CD14-positive monocyte (primary cell): Measurements from ENCODE around the gene CIB4. TPM values are rescaled to one million over a fixed set of nuclear protein-coding genes. Genes with fewer than 3 reads are reported as not detected.

Experiments
- DNase-seq, 3 donors: peaks; one replicate each; pipeline ENCODE4 v3.0.0-alpha.2; 2011 to 2022
- H2AFZ ChIP-seq: 2 replicates; pipeline ENCODE4 v1.6.0; 2012; ENCODE audit warnings: mild to moderate bottlenecking, low read depth, low read length, inconsistent platforms; ENCODE audit not compliant: insufficient read depth, poor library complexity, severe bottlenecking
- H3K27ac ChIP-seq, 2 donors: 1 replicate in 1 of 2; 2 replicates in 1 of 2; pipeline ENCODE4 v1.5.1; 2012 to 2013; ENCODE audit warnings: low read length in 2 of 2, control low read depth in 1 of 2, inconsistent platforms in 1 of 2, low read depth in 1 of 2, mild to moderate bottlenecking in 1 of 2
- H3K27me3 ChIP-seq, 2 donors: one replicate each; pipeline versions ENCODE4 v1.6.0 to v1.6.1; 2011 to 2013; ENCODE audit warnings: low read length in 2 of 2; ENCODE audit not compliant: control insufficient read depth in 2 of 2, insufficient read depth in 2 of 2
- H3K36me3 ChIP-seq, 2 donors: replicated peaks in 1 of 2; 1 replicate in 1 of 2; 2 replicates in 1 of 2; pipeline versions ENCODE4 v1.5.1 to v1.6.1; 2012 to 2013; ENCODE audit warnings: low read length in 2 of 2, control low read depth in 1 of 2, inconsistent platforms in 1 of 2, mild to moderate bottlenecking in 1 of 2; ENCODE audit not compliant: insufficient read depth in 2 of 2, control insufficient read depth in 1 of 2
- H3K4me1 ChIP-seq, 2 donors: 1 replicate in 1 of 2; 2 replicates in 1 of 2; pipeline versions ENCODE4 v1.5.1 to v1.6.1; 2012 to 2013; ENCODE audit warnings: low read length in 2 of 2, control low read depth in 1 of 2, inconsistent platforms in 1 of 2, mild to moderate bottlenecking in 1 of 2, moderate library complexity in 1 of 2; ENCODE audit not compliant: insufficient read depth in 2 of 2, control insufficient read depth in 1 of 2
- H3K4me2 ChIP-seq: replicated peaks from 2 replicates; pipeline ENCODE3; 2012; ENCODE audit warnings: low read length, moderate library complexity, mild to moderate bottlenecking; ENCODE audit not compliant: poor library complexity, severe bottlenecking; ENCODE audit errors: extremely low read depth
- H3K4me3 ChIP-seq, 3 experiments: fragments of 200-600 bp in 1 of 3; sonication (generic) in 1 of 3; replicated peaks in 1 of 3; 1 replicate in 2 of 3; 2 replicates in 1 of 3; pipeline ENCODE4 v1.5.1; 2011 to 2013; ENCODE audit warnings: low read length in 3 of 3, mild to moderate bottlenecking in 3 of 3, control low read depth in 2 of 3, low read depth in 2 of 3, inconsistent platforms in 1 of 3, moderate library complexity in 1 of 3
- H3K79me2 ChIP-seq: 2 replicates; pipeline ENCODE4 v1.6.0; 2012; ENCODE audit warnings: mild to moderate bottlenecking, control low read depth, inconsistent platforms, low read length, moderate library complexity; ENCODE audit not compliant: insufficient read depth
- H3K9ac ChIP-seq: 2 replicates; pipeline ENCODE4 v1.6.0; 2017; ENCODE audit warnings: low read length, mild to moderate bottlenecking; ENCODE audit not compliant: insufficient read depth, poor library complexity, severe bottlenecking
- H3K9me3 ChIP-seq, 2 donors: replicated peaks in 1 of 2; 1 replicate in 1 of 2; 2 replicates in 1 of 2; pipeline versions ENCODE4 v1.5.1 to v1.6.1; 2012 to 2013; ENCODE audit warnings: low read length in 2 of 2, control low read depth in 1 of 2; ENCODE audit not compliant: control insufficient read depth in 1 of 2, insufficient read depth in 1 of 2
- H4K20me1 ChIP-seq: 2 replicates; pipeline ENCODE4 v1.6.0; 2012; ENCODE audit warnings: mild to moderate bottlenecking, low read length, control low read depth, moderate library complexity; ENCODE audit not compliant: insufficient read depth
- H3K27ac Mint-ChIP-seq, 7 donors: one replicate each; pipeline ENCODE4 v1.8.0; 2020; ENCODE audit warnings: mild to moderate bottlenecking in 7 of 7, mixed read lengths in 7 of 7, moderate library complexity in 6 of 7, inconsistent platforms in 2 of 7
- H3K27me3 Mint-ChIP-seq, 3 donors: one replicate each; pipeline ENCODE4 v1.8.0; 2021 to 2022; ENCODE audit warnings: low read depth in 3 of 3, mild to moderate bottlenecking in 3 of 3, mixed read lengths in 3 of 3, moderate library complexity in 3 of 3, inconsistent platforms in 1 of 3
- H3K36me3 Mint-ChIP-seq, 2 donors: one replicate each; pipeline ENCODE4 v1.8.0; 2020; ENCODE audit warnings: mixed read lengths in 2 of 2, inconsistent platforms in 1 of 2, mild to moderate bottlenecking in 1 of 2
- H3K4me1 Mint-ChIP-seq: one replicate; pipeline ENCODE4 v1.8.0; 2020; ENCODE audit warnings: mild to moderate bottlenecking, mixed read lengths
- H3K4me3 Mint-ChIP-seq, 2 donors: one replicate each; pipeline ENCODE4 v1.8.0; 2020; ENCODE audit warnings: mild to moderate bottlenecking in 2 of 2, mixed read lengths in 2 of 2, moderate library complexity in 1 of 2
- H3K9me3 Mint-ChIP-seq, 7 donors: one replicate each; pipeline ENCODE4 v1.8.0; 2020 to 2022; ENCODE audit warnings: mixed read lengths in 7 of 7, mild to moderate bottlenecking in 6 of 7, moderate library complexity in 6 of 7, inconsistent platforms in 2 of 7
- WGBS: methylation state at CpG from one replicate; pipeline ENCODE4 v1.1.5; 2013; ENCODE audit warnings: missing lambda C conversion rate; ENCODE audit not compliant: insufficient coverage; 5-methylcytosine and 5-hydroxymethylcytosine counted together
- intact Hi-C, 2 donors: fragments of 100-400 bp; cut with micrococcal nuclease; formaldehyde crosslinking; loops; one replicate each; pipeline versions ENCODE4 v1.15.0 to v1.15.1; 2023
- polyA plus RNA-seq, 3 donors: library from polyadenylated mRNA; depleted of rRNA in 1 of 3; unstranded in 2 of 3; stranded (reverse) in 1 of 3; fragments of 300-500 nt in 2 of 3; fragments of >200 nt in 1 of 3; fragmentation: Illumina TruSeq in 2 of 3; gene quantifications; 1 replicate in 2 of 3; 2 replicates in 1 of 3; pipeline ENCODE4 v1.2.3, GENCODE V29; 2012 to 2021
- TF ChIP-seq, protein P1 (sequence below): fragments of 200-600 bp; IDR thresholded peaks from one replicate; pipeline ENCODE4 v1.8.0; 2022; ENCODE audit warnings: antibody characterized with exemption, mild to moderate bottlenecking

Gene CIB4
- polyA plus RNA-seq, 3 donors = not detected

DNA sequence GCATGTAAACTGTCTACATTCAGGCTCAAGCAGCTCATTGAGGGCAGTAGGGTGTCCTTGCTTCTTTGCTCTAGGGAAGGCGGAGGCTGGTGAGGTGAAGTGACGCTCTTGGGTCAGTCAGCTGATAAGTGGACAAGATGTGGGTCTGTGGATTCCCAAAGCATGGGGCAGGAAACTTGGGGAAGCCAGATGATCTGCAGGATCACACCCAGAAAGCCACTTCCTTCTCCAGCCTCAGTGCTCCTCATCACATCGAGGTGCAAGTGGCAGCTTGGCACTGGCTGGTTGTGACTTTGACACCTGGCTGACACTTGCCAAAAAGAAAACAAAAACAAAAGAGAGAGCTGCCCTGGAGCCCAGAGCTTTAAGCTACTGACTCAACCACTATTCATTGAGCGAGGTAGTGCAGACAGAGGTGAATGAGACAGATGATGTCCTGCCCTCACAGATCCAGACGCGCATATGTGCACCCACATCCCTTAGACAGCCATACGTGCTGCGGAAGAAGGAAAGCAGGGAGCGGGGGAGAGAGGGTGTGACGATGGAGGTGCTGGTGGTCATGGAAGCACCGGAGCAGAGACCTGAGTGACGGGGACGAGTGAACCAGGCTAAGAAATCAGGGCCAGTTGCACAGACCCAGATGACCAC, 3.1 kb upstream of the CIB4 start:
- no peaks in the 10 kb centered on the region for H3K36me3 ChIP-seq
- Mint-ChIP-seq H3K36me3 (no peaks in the 10 kb centered on the region), H3K4me1 (peaks cover 5% of the 10 kb centered on the region), H3K9me3 (no peaks in the 10 kb centered on the region), H3K27me3 (peaks cover 19 to 37% (median 23%) of the 10 kb centered on the region in 3 donors), H3K27ac (no peak overlapping the region), H3K4me3 (no peak overlapping the region)
- H3K27ac ChIP-seq = no peak overlapping the region
- 78% methylated on average over 9 of the region's 13 CpGs for WGBS
- DNase-seq = no peak
- H3K4me1 ChIP-seq = no peaks in the 10 kb centered on the region
- peaks cover 0 to 11% of the 10 kb centered on the region in 2 donors for H3K27me3 ChIP-seq
- no peak overlapping the region for H3K4me2 ChIP-seq
- H3K79me2 ChIP-seq = no peaks in the 10 kb centered on the region
- TF ChIP-seq, protein P1, sequence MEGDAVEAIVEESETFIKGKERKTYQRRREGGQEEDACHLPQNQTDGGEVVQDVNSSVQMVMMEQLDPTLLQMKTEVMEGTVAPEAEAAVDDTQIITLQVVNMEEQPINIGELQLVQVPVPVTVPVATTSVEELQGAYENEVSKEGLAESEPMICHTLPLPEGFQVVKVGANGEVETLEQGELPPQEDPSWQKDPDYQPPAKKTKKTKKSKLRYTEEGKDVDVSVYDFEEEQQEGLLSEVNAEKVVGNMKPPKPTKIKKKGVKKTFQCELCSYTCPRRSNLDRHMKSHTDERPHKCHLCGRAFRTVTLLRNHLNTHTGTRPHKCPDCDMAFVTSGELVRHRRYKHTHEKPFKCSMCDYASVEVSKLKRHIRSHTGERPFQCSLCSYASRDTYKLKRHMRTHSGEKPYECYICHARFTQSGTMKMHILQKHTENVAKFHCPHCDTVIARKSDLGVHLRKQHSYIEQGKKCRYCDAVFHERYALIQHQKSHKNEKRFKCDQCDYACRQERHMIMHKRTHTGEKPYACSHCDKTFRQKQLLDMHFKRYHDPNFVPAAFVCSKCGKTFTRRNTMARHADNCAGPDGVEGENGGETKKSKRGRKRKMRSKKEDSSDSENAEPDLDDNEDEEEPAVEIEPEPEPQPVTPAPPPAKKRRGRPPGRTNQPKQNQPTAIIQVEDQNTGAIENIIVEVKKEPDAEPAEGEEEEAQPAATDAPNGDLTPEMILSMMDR = no peak
- no peak overlapping the region for H3K4me3 ChIP-seq
- intact Hi-C loops = no loop called here
- no peaks in the 10 kb centered on the region for H4K20me1 ChIP-seq
- H3K9ac ChIP-seq = no peak overlapping the region
- H2AFZ ChIP-seq = no peak overlapping the region
- H3K9me3 ChIP-seq = no peaks in the 10 kb centered on the region

DNA sequence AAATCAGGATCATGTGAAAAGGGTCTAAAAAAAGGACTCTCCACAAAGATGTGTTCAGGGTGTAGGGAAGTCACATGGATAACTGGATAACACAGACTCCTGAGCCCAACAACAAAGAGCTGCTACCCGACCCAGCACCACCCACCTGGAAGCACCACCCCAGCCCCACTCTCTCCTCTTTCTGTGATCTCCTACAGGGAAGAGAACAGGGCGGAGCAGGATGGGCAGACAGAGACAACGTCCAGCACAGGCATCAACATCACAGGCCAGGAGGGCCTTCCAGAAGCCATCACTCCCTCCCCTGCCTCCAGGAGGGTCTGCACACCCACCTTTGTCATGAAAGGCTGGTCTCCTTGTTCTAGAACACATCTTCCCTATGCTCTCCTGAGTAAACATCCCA, 1.3 kb upstream of the CIB4 start:
- Histone ChIP-seq H4K20me1 (no peaks in the 10 kb centered on the region), H3K36me3 (no peaks in the 10 kb centered on the region), H3K27me3 (peaks cover 0 to 11% of the 10 kb centered on the region in 2 donors), H3K79me2 (no peaks in the 10 kb centered on the region), H3K4me2 (no peak overlapping the region), H3K9me3 (no peaks in the 10 kb centered on the region), H3K27ac (no peak overlapping the region), H2AFZ (no peak overlapping the region), H3K4me1 (no peaks in the 10 kb centered on the region), H3K4me3 (no peak overlapping the region), H3K9ac (no peak overlapping the region)
- Mint-ChIP-seq H3K4me3 (no peak overlapping the region), H3K27ac (no peak overlapping the region), H3K9me3 (no peaks in the 10 kb centered on the region), H3K36me3 (no peaks in the 10 kb centered on the region), H3K27me3 (peaks cover 17 to 44% (median 26%) of the 10 kb centered on the region in 3 donors), H3K4me1 (peaks cover 5% of the 10 kb centered on the region)
- TF ChIP-seq, protein P1 = no peak
- 71% methylated on average over 1 of the region's 3 CpGs for WGBS
- DNase-seq = no peak
- intact Hi-C loops = no loop called here
